Activated T-helper 2 cell treated with anti-CD3 and anti-CD28 coated beads, Interferon-gamma antibody, Interleukin-2, Interleukin-4, amounts not matched to agents 10 μg/mL and 5 μg/mL and 100 μg/mL, durations not matched to agents 14 hours and 24 hours and 36 hours (primary cell): Measurements from ENCODE around the gene FEV. TPM values are rescaled to one million over a fixed set of nuclear protein-coding genes. Genes with fewer than 3 reads are reported as not detected.

Experiments used
- DNase-seq: peaks from one replicate; pipeline ENCODE4 v3.0.0; 2021; ENCODE audit warnings: low spot score
- H3K27ac Mint-ChIP-seq: one replicate; pipeline ENCODE4 v1.8.0; 2021; ENCODE audit warnings: mixed read lengths
- H3K27me3 Mint-ChIP-seq: one replicate; pipeline ENCODE4 v1.8.0; 2021; ENCODE audit warnings: low read depth, mixed read lengths
- H3K36me3 Mint-ChIP-seq: one replicate; pipeline ENCODE4 v1.8.0; 2021; ENCODE audit warnings: low read depth, mixed read lengths
- H3K4me1 Mint-ChIP-seq: one replicate; pipeline ENCODE4 v1.8.0; 2021; ENCODE audit warnings: low read depth, mixed read lengths
- H3K4me3 Mint-ChIP-seq: one replicate; pipeline ENCODE4 v1.8.0; 2021; ENCODE audit warnings: low read depth, mild to moderate bottlenecking, moderate library complexity, mixed read lengths
- H3K9me3 Mint-ChIP-seq: one replicate; pipeline ENCODE4 v1.8.0; 2021; ENCODE audit warnings: mixed read lengths
- intact Hi-C: fragments of 100-400 bp; cut with micrococcal nuclease; formaldehyde crosslinking; loops from one replicate; pipeline ENCODE4 v1.15.1; 2023
- total RNA-seq: library from RNA; stranded (reverse); gene quantifications from 2 replicates; pipeline ENCODE4 v1.2.3, GENCODE V29; 2022

Gene FEV
- total RNA-seq, 1 donor from 2014 or later = not detected

GRCh38 chr2:219003979-219004378 lies 19.0 kb upstream of the FEV start:
- intact Hi-C loops = loop anchor here (2.0 kb wide), 1 partner anchor 23 kb away; no protein-coding TSS in a partner anchor
- peaks cover 53% of the 10 kb centered on the region for H3K27me3 Mint-ChIP-seq
- H3K4me3 Mint-ChIP-seq = no peak overlapping the region
- no peaks in the 10 kb centered on the region for H3K9me3 Mint-ChIP-seq
- peaks cover 4% of the 10 kb centered on the region for H3K4me1 Mint-ChIP-seq
- H3K36me3 Mint-ChIP-seq = no peaks in the 10 kb centered on the region
- H3K27ac Mint-ChIP-seq = no peak overlapping the region
- no peak for DNase-seq

DNA sequence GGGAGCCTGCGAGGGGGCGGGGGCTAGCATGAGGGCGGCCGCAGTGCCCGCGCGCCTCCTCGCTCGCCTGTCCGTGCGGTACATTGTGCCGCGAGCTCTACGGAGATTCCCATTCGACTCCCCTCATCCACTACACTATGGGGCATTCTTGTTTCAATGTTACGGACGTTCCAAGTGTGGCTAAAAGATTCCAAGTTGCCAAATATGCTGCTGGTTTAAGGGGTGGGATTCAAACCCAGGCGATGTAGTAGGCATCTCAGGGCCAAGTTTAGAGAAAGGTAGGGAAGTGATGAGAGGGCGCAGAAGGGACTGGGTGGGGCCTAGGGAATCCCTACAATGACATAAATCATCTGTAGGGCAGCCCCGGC lies 18.3 kb upstream of the FEV start:
- no peak overlapping the region for H3K27ac Mint-ChIP-seq
- no peak overlapping the region for H3K4me3 Mint-ChIP-seq
- intact Hi-C loops = loop anchor here (2.0 kb wide), 1 partner anchor 22 kb away; no protein-coding TSS in a partner anchor
- H3K36me3 Mint-ChIP-seq = no peaks in the 10 kb centered on the region
- DNase-seq = no peak
- H3K27me3 Mint-ChIP-seq = peaks cover 57% of the 10 kb centered on the region
- peaks cover 4% of the 10 kb centered on the region for H3K4me1 Mint-ChIP-seq
- no peaks in the 10 kb centered on the region for H3K9me3 Mint-ChIP-seq

GRCh38 chr2:219002395-219003266 lies 17.6 kb upstream of the FEV start:
- H3K9me3 Mint-ChIP-seq = no peaks in the 10 kb centered on the region
- H3K27me3 Mint-ChIP-seq = peaks cover 59% of the 10 kb centered on the region
- DNase-seq = peak; percentile 22
- H3K36me3 Mint-ChIP-seq = no peaks in the 10 kb centered on the region
- intact Hi-C loops = loop anchor here (2.0 kb wide), 1 partner anchor 22 kb away; no protein-coding TSS in a partner anchor
- H3K27ac Mint-ChIP-seq = no peak overlapping the region
- peaks cover 4% of the 10 kb centered on the region for H3K4me1 Mint-ChIP-seq
- H3K4me3 Mint-ChIP-seq = no peak overlapping the region

GRCh38 chr2:219001577-219002394 lies 16.8 kb upstream of the FEV start:
- no peaks in the 10 kb centered on the region for H3K9me3 Mint-ChIP-seq
- intact Hi-C loops = loop anchor here (2.0 kb wide), 1 partner anchor 21 kb away; no protein-coding TSS in a partner anchor
- H3K27me3 Mint-ChIP-seq = peaks cover 62% of the 10 kb centered on the region
- H3K36me3 Mint-ChIP-seq = no peaks in the 10 kb centered on the region
- no peak overlapping the region for H3K27ac Mint-ChIP-seq
- peaks cover 4% of the 10 kb centered on the region for H3K4me1 Mint-ChIP-seq
- no peak for DNase-seq
- H3K4me3 Mint-ChIP-seq = no peak overlapping the region

- Mint-ChIP-seq H3K27me3 (peaks cover 65% of the 10 kb centered on the region), H3K4me3 (no peak overlapping the region), H3K4me1 (peaks cover 5% of the 10 kb centered on the region), H3K27ac (no peak overlapping the region), H3K9me3 (no peaks in the 10 kb centered on the region), H3K36me3 (no peaks in the 10 kb centered on the region)
- intact Hi-C loops = no loop called here
- DNase-seq = no peak
Observed at GRCh38 chr2:219001100-219001576, 16.2 kb upstream of the FEV start.

DNA sequence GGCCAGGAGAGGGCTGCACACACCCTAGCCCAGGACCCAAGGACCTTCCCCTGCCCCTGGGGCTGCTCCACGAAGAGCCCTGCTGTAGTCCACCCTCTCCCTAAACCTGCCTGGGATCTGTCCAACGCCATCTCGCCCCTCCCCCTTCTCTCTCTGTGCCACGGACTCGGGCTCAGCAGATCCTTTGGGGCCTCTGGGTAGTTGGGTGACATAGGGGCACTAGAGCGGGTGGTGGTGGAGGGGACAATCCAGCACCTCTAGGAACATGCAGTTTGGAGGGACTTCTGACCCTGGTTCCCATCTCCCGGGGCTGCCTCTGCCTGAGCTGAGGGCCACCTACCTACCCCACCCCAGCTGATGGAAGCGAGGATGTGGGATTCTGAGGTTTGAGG lies 15.6 kb upstream of the FEV start:
- no peaks in the 10 kb centered on the region for H3K36me3 Mint-ChIP-seq
- H3K4me1 Mint-ChIP-seq = peaks cover 6% of the 10 kb centered on the region
- intact Hi-C loops = no loop called here
- no peak for DNase-seq
- peaks cover 69% of the 10 kb centered on the region for H3K27me3 Mint-ChIP-seq
- no peaks in the 10 kb centered on the region for H3K9me3 Mint-ChIP-seq
- H3K4me3 Mint-ChIP-seq = no peak overlapping the region
- H3K27ac Mint-ChIP-seq = no peak overlapping the region

DNA sequence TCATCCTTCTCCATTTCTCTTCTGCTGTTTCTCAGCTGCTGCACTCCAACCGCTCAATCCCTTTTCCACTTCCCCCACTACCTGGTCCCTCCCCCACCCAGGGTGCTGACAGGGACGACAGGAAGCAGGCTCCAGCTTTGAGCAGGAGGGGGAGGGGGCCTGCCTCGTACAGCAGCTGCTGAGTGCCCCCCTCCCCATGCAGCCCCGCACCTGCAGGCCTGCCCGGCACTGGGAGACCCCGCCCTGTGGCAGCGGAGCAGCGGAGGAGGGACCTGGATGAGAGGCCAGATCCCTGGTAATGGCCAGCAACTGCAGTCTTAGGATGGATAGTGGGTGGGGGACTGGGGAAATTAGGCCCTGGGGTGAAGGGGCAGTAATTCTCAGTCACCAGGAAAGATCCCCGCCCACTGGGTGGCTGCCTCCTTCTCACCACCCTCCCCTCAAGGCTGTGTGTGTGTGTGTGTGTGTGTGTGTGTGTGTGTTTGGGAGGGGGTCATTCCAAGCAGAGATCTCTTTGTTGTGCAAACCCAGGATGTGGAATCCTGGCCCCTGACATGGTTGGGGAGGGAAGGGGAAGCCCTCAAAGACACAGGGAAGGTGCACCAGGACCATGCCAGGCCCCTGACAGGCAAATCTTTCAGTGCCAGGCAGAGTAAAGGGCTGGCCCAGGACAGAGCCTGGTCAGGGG lies 15.0 kb upstream of the FEV start:
- H3K4me3 Mint-ChIP-seq = no peak overlapping the region
- no peaks in the 10 kb centered on the region for H3K36me3 Mint-ChIP-seq
- H3K9me3 Mint-ChIP-seq = no peaks in the 10 kb centered on the region
- intact Hi-C loops = no loop called here
- DNase-seq = no peak
- no peak overlapping the region for H3K27ac Mint-ChIP-seq
- H3K27me3 Mint-ChIP-seq = peaks cover 70% of the 10 kb centered on the region
- H3K4me1 Mint-ChIP-seq = peaks cover 6% of the 10 kb centered on the region

DNA sequence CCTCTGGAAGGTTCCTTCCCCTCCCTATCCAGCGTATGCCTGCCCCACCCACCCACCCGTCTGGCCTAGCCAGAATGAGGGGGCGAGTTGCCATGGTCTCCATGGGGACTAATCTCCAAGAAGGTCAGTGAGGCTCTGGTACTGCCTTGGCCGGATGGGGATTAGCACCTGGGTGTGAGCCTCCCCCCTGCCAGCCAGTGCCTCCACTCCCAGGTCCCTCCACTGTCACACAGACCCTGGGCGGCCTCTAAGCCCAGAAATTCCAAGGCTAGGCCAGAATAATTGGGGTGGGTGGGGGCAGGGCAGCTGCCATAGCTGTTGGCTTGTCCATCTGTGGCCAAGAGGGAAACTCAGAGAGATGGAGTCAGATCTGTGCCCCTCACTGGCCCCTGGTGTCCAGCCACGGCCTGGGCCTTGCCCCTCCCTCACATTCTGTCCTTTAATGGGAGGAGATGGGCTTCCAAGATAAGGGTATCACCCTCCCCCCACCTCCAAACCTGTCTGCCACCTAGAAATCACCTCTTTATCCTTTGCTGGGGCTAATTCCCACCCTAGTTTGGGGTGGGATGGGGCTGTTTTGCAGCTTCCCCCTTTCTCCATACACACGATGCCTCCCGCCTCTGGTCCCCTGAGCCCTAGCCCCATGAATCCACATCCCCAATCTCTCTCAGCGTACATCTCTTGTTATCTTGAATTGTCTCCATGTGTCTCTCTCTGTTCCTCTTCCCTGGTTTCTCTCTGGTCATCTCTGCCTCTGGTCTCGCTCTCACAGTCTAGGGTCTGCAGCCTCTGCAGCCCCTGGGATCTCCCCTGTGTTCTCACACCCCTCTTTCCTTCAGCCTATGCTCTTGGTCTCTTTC lies 14.3 kb upstream of the FEV start:
- no peaks in the 10 kb centered on the region for H3K9me3 Mint-ChIP-seq
- H3K36me3 Mint-ChIP-seq = no peaks in the 10 kb centered on the region
- no peak for DNase-seq
- H3K27ac Mint-ChIP-seq = no peak overlapping the region
- H3K4me1 Mint-ChIP-seq = peaks cover 6% of the 10 kb centered on the region
- H3K27me3 Mint-ChIP-seq = peaks cover 71% of the 10 kb centered on the region
- intact Hi-C loops = no loop called here
- H3K4me3 Mint-ChIP-seq = no peak overlapping the region

DNA sequence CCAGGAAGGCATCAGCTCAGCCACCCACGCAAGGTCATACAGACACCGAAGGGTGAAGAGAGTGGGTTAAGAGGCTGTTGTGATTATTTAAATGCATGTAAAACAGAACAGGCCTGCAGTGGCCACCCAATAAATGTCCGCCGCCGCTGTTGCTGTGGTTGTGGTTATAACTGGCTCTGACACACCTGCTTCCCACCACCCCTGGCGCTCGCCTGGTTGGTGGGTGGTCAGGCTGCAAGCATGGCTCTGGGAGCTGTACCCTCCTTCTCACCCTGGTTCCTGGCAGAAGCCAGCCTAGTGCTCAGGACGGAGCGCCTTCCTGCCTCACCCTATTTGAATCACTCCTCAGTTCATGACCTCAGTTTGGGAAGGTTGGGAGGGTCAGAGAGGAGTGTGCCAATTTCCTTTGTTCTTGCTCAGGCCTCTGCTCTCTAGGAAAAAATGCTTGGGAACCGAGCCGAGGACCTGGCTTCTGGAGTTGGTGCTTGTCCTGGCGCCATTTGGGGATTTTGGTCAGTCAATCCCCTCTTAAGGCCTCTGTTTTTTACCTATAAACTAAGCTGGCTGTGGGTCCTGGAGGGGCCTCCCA lies 13.5 kb upstream of the FEV start:
- no peak overlapping the region for H3K4me3 Mint-ChIP-seq
- no peaks in the 10 kb centered on the region for H3K36me3 Mint-ChIP-seq
- intact Hi-C loops = no loop called here
- H3K27ac Mint-ChIP-seq = no peak overlapping the region
- no peak for DNase-seq
- peaks cover 70% of the 10 kb centered on the region for H3K27me3 Mint-ChIP-seq
- H3K4me1 Mint-ChIP-seq = peaks cover 6% of the 10 kb centered on the region
- no peaks in the 10 kb centered on the region for H3K9me3 Mint-ChIP-seq

DNA sequence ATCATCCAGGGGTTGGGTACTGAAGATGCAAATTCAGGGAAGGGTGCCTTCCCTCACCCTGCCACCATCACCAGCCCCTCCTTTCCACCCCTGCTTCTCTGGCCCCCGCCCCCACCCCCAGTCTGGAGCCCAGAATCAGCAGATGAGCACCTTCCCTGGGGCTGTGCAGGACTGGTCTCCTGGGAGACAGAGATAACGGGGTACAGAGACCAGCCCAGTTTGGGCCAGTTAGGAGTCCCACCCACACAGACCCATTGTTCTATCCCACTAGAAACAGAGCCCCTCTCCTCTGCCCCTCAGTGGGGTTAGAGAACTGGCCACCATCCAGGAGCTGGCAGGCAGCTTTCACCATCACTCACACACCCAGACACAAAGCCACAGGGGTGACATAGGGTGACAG lies 12.7 kb upstream of the FEV start:
- Mint-ChIP-seq H3K27me3 (peaks cover 66% of the 10 kb centered on the region), H3K4me3 (no peak overlapping the region)
- intact Hi-C loops = no loop called here

DNA sequence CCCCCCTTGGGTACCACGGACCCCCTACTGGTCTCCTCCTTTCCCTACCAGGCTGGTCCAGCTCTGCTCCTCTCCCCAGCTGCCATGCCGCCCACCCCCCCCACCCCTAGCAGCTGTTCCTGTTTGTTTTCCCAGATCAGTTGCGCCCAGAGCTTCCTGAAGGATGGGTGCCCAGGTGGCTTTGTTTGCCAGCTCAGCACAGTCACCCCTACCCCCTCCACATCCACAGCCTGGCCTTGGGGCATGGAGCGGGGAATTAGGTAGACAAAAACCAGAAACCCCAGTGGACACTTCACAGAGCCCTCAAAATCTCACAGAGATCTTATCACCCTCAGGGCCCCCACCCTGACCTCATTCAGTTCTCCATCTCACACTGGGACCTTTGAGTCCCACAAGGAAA lies 12.0 kb upstream of the FEV start:
- intact Hi-C loops = no loop called here
- Mint-ChIP-seq H3K4me3 (no peak overlapping the region), H3K27ac (no peak overlapping the region), H3K4me1 (peaks cover 2% of the 10 kb centered on the region), H3K36me3 (no peaks in the 10 kb centered on the region), H3K9me3 (no peaks in the 10 kb centered on the region), H3K27me3 (peaks cover 66% of the 10 kb centered on the region)
- DNase-seq = no peak

More for the DNA sequence above, 12.7 kb upstream of the FEV start:
- Mint-ChIP-seq H3K4me1 (peaks cover 4% of the 10 kb centered on the region), H3K27ac (no peak overlapping the region), H3K9me3 (no peaks in the 10 kb centered on the region), H3K36me3 (no peaks in the 10 kb centered on the region)
- DNase-seq = no peak
